ENCODE data around the gene TCF7L2.

DNA sequence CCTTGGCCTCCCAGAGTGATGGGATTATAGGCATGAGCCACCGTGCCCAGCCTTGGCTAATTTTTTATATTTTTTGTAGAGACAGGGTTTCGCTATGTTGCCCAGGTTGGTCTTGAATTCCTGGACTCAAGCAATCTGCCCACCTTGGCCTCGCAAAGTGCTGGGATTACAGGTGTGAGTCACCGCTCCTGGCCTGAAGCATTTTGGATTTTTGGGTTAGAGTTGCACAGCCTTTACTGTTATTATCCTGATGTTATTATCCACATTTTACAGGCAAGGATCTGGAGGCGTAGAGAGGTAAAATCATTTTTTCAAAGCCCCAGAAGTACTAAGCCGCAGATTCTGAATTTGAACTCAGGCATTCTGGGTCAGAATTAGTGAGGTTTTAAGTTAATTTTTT, 75.4 kb downstream of the TCF7L2 start:
- TF ChIP-seq, protein P1, sequence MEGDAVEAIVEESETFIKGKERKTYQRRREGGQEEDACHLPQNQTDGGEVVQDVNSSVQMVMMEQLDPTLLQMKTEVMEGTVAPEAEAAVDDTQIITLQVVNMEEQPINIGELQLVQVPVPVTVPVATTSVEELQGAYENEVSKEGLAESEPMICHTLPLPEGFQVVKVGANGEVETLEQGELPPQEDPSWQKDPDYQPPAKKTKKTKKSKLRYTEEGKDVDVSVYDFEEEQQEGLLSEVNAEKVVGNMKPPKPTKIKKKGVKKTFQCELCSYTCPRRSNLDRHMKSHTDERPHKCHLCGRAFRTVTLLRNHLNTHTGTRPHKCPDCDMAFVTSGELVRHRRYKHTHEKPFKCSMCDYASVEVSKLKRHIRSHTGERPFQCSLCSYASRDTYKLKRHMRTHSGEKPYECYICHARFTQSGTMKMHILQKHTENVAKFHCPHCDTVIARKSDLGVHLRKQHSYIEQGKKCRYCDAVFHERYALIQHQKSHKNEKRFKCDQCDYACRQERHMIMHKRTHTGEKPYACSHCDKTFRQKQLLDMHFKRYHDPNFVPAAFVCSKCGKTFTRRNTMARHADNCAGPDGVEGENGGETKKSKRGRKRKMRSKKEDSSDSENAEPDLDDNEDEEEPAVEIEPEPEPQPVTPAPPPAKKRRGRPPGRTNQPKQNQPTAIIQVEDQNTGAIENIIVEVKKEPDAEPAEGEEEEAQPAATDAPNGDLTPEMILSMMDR (IDR thresholded peaks at IDR 0.05; ENCODE audit: insufficient read depth, low read length): no peak
- no peak for TF ChIP-seq GABPA (IDR thresholded peaks at IDR 0.05; ENCODE audit: low read depth)
